Right cardiac atrium (tissue), 5 donors: Measurements from ENCODE around the gene CAP2. TPM values are rescaled to one million over a fixed set of nuclear protein-coding genes. Genes with fewer than 3 reads are reported as not detected.

Experiments used
- ATAC-seq, 2 donors: fragments of 200-7000 bp; cut with Tn5 transposase; one replicate each; pipeline versions ENCODE4 v1.8.0 to v1.9.1; 2020; ENCODE audit warnings: moderate library complexity in 2 of 2, mild to moderate bottlenecking in 1 of 2
- DNase-seq, 3 donors: peaks; one replicate each; pipeline ENCODE4 v3.0.0-alpha.2; 2020
- H3K27ac ChIP-seq: one replicate; pipeline ENCODE4 v1.5.1; 2013; ENCODE audit warnings: mild to moderate bottlenecking, low read length, control low read depth, moderate library complexity
- H3K27me3 ChIP-seq: one replicate; pipeline ENCODE4 v1.6.1; 2013; ENCODE audit not compliant: control insufficient read depth, insufficient read depth
- H3K4me1 ChIP-seq: one replicate; pipeline ENCODE4 v1.6.1; 2013; ENCODE audit warnings: low read length; ENCODE audit not compliant: control insufficient read depth, insufficient read depth
- H3K4me3 ChIP-seq: one replicate; pipeline ENCODE4 v1.5.1; 2013; ENCODE audit warnings: low read length, control low read depth
- H3K9me3 ChIP-seq: one replicate; pipeline ENCODE4 v1.6.1; 2013; ENCODE audit warnings: low read length; ENCODE audit not compliant: control insufficient read depth
- WGBS: extraction: QIAGEN DNeasy Blood & Tissue Kit; methylation state at CpG from one replicate; pipeline ENCODE4 v1.1.7; 2013; 5-methylcytosine and 5-hydroxymethylcytosine counted together
- intact Hi-C, 4 donors: fragments of 100-400 bp; cut with DNase I; formaldehyde crosslinking; loops; one replicate each; pipeline versions ENCODE4 v1.11.0 to v1.14.0; 2022 to 2023
- polyA plus RNA-seq: library from polyadenylated mRNA; stranded (reverse); fragments of 200-250 nt; gene quantifications from one replicate; pipeline ENCODE4 v1.2.3, GENCODE V29; 2013
- total RNA-seq, 4 donors: library from RNA; stranded (reverse); fragmentation: NEBNext Ultra II Directional; extraction: Animal tissue kit (Norgen Biotek cat#: 25700); gene quantifications; one replicate each; pipeline ENCODE4 v1.2.1, GENCODE V29; 2021
- donor health status: healthy with polysubstance abuse.
- donor health status: DM: no; HTN: yes; CAD: no.
- donor health status: DM: no; HTN: no; CAD: no.
- donor health status: DM: no; HTN: yes; CAD: no; lungs with severe emphysema.
- donor health status: DM: yes; HTN: yes; CAD: no.

Gene CAP2
- total and polyA plus RNA-seq, 5 donors, result 66.1 to 127 (median 100) TPM

DNA sequence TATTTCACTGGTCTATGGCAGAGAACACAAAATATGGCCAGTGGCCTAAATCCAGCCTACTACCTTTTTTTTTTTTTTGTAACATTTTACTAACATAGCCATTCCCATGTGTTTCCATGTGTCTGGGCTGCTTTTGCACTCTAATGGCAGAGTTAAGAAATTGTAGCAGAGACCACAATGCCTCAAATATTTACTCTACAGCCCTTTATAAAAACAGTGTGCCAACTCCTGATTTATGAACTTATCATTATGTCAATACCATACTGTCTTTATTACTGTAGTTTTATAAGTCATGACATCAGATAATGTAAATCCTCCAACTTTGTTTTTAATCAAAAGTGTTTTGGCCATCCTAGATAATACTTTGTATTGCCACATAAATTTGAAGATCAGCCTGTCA is 27.4 kb upstream of the CAP2 start:
- H3K4me1 ChIP-seq, result no peaks in the 10 kb centered on the region
- ATAC-seq (no peak), DNase-seq (no peak)
- H3K27ac ChIP-seq, result no peak overlapping the region
- intact Hi-C loops, result no loop called here
- H3K27me3 ChIP-seq, result no peaks in the 10 kb centered on the region
- no peak overlapping the region for H3K4me3 ChIP-seq
- H3K9me3 ChIP-seq, result no peaks in the 10 kb centered on the region

DNA sequence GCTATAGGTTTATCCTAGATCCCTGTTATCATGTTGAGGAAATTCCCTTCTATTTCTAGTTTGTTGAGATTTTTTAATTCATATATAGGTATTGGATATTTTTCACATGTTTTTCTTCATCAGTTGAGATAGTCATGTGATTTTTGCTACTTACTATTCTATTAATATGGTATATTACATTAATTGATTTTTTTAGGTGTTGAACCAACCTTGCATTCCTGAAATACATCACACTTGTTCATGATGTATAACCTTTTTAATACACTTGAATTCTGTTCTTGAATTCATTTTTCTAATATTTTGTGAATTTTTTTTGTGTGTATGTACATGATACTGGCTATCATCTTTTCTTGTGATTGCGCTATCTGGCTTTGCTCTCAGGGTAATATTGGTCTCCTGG is 25.5 kb upstream of the CAP2 start:
- Histone ChIP-seq H3K27me3 (no peaks in the 10 kb centered on the region), H3K9me3 (no peaks in the 10 kb centered on the region), H3K4me1 (no peaks in the 10 kb centered on the region), H3K4me3 (no peak overlapping the region), H3K27ac (no peak overlapping the region)
- DNase-seq, result no peak
- no peak for ATAC-seq
- intact Hi-C loops, result no loop called here
- WGBS, result 95% methylated on average over 1 of the region's 1 CpG

DNA sequence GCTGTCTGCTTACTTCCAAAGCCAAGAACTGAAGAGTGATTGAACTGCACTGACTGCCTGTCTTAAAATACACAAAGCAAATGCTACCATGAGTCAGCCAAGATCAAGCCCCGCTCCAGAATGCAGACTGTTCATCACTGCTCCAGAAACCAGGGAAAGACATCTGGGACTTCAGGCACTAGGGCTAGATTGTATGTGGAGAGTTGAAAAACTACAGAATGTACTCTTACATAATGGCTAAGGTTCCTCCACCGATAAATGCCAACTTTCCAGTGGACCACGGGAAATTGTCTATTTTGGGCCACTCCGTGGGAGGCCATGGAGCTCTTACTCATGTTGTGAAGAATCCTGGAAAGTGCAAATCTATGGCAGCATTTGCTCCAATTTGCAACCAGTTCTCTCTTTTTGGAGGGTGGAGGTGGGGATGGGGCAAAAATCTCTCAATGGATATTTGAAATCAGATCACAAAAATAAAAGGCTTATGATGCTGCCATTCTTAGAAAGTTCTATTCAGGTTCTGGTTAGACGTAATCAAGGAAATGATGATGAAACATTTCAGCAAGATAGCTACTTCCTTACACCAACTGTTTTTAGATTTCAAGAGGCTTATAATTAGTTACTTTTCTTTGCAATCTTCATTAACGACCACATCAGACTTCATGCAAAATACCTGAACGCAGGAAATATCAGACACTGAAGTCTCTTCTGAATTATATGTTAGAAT is 11.8 kb upstream of the CAP2 start:
- Histone ChIP-seq H3K4me1 (no peaks in the 10 kb centered on the region), H3K27me3 (no peaks in the 10 kb centered on the region), H3K4me3 (no peak overlapping the region), H3K27ac (no peak overlapping the region), H3K9me3 (no peaks in the 10 kb centered on the region)
- 39% methylated on average over 7 of the region's 7 CpGs for WGBS
- peak; percentile 22 to 45 for ATAC-seq
- DNase-seq, result no peak
- intact Hi-C loops, result no loop called here

DNA sequence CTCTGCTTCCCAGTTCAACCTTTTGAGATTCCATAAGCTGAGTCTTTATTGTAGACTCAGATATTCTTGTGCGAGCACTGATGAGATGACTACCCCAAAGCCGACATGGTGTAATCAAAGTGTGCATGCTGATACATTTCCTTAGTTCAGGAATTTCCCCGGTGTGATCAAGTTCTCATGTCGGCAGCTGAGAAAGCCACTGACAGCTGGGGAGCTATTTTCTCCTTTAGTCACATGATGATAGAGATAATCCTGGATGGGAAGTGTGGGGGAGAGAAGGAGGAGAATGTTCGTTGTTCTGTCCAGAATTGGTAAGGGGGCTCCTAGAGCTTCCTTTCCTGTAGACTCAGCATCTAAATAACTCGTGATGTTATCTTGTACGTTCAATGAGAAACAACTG is 7.7 kb upstream of the CAP2 start:
- Histone ChIP-seq H3K4me3 (no peak overlapping the region), H3K27me3 (no peaks in the 10 kb centered on the region), H3K4me1 (no peaks in the 10 kb centered on the region), H3K27ac (no peak overlapping the region), H3K9me3 (no peaks in the 10 kb centered on the region)
- ATAC-seq (peak in 1 of 2 donors; percentile 29), DNase-seq (no peak)
- 23% methylated on average over 7 of the region's 7 CpGs for WGBS
- intact Hi-C loops, result no loop called here

DNA sequence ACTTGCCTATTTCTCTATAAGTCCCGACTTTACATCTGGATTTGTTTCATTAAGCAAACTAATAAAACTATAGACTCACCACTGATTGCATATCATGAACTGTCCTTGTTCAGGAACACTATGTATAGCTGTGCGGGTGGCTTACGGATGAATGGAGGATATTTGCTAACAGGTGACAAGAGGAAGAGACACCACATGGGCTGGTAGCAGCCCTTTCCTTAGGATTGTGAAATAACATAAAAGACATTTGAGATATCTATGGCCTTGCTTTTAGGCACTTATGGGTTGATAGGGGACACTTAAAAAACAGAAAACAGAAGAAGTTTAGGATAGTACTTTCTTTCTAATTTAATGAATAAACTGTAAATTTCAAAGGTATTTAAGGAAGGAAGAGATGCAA is 5.0 kb upstream of the CAP2 start:
- no peak for ATAC-seq
- WGBS, result 85% methylated on average over 3 of the region's 3 CpGs
- H3K27ac ChIP-seq, result no peak overlapping the region

DNA sequence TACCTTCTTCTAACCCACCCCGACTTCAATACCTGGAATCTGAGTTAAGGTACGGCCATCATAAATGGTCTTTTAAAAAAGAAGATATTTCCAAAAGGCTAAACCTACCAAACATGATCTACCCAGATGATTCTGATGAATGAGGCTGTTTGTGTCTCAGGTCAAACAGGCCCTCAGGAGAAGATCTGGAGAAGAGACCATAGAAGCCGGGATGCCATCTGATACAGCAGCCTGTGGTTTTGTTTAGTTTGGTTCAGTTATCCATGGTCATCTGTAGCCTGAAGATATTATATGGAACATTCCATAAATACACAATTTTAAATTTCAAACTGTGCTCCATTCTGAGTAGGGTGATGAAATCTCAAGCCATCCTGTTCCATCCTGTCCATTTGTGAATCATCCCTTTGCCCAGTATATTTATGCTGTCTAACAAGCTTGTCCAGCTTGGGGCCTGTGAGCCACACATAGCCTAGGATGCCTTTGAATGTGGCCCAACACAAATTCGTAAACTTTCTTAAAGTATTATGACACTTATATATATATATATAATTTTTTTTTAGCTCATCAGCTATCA is 4.0 kb upstream of the CAP2 start:
- Histone ChIP-seq H3K27me3 (no peaks in the 10 kb centered on the region), H3K9me3 (no peaks in the 10 kb centered on the region), H3K4me1 (no peaks in the 10 kb centered on the region), H3K4me3 (no peak overlapping the region), H3K27ac (no peak overlapping the region)
- no peak for ATAC-seq
- WGBS, result 91% methylated on average over 4 of the region's 4 CpGs
- intact Hi-C loops, result no loop called here
- DNase-seq, result no peak

More for the DNA sequence above, 5.0 kb upstream of the CAP2 start:
- intact Hi-C loops, result no loop called here
- no peaks in the 10 kb centered on the region for H3K27me3 ChIP-seq
- no peaks in the 10 kb centered on the region for H3K4me1 ChIP-seq
- H3K9me3 ChIP-seq, result no peaks in the 10 kb centered on the region
- no peak overlapping the region for H3K4me3 ChIP-seq
- DNase-seq, result no peak

DNA sequence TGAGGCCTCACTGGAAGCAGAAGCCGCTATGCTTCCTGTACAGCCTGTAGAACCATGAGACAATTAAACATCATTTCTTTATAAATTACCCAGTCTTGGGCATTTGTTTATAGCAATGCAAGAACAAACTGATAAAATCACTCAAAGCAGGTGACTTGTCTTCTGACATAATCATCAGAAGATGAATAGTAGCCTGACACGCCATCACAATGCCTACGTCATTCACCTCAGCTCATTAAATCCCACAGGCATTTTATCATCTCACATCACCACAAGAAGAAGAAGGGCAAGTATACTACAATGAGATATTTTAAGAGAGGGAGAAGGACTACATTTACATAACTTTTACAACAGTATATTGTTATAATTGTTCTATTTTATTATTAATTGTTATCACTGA is 3.1 kb upstream of the CAP2 start:
- Histone ChIP-seq H3K27me3 (no peaks in the 10 kb centered on the region), H3K27ac (no peak overlapping the region), H3K4me3 (no peak overlapping the region), H3K9me3 (no peaks in the 10 kb centered on the region), H3K4me1 (no peaks in the 10 kb centered on the region)
- DNase-seq (no peak), ATAC-seq (no peak)
- intact Hi-C loops, result loop anchor here in 1 of 4 donors (10.0 kb wide), 1 partner anchor 105 kb away; the partner anchor contains the start of gene RBM24
- WGBS, result 92% methylated on average over 3 of the region's 3 CpGs

DNA sequence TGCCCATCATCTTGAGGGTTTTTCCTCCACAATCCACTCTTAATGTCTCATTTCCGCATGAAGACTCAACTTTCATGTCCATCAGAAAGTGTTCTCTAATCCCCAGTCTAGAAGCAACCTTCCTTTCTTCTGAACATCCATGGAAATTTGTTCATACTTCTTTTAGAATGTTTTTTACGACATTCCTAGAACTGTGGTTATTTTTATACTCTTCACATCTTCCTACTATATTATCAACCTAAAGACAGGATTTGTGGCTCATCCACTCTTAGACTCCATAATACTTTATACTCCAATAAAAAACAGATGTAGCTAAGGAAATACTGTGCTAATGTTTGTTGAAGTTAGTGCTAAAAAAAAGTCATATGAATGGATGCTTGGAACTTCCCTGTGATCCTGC is 1.4 kb upstream of the CAP2 start:
- H3K27me3 ChIP-seq, result no peaks in the 10 kb centered on the region
- H3K27ac ChIP-seq, result no peak overlapping the region
- no peaks in the 10 kb centered on the region for H3K9me3 ChIP-seq
- DNase-seq, result no peak
- intact Hi-C loops, result loop anchor here in 1 of 4 donors (10.0 kb wide), 1 partner anchor 107 kb away; the partner anchor contains the start of gene RBM24
- H3K4me1 ChIP-seq, result no peaks in the 10 kb centered on the region
- no peak for ATAC-seq
- no peak overlapping the region for H3K4me3 ChIP-seq
- 91% methylated on average over 2 of the region's 2 CpGs for WGBS

DNA sequence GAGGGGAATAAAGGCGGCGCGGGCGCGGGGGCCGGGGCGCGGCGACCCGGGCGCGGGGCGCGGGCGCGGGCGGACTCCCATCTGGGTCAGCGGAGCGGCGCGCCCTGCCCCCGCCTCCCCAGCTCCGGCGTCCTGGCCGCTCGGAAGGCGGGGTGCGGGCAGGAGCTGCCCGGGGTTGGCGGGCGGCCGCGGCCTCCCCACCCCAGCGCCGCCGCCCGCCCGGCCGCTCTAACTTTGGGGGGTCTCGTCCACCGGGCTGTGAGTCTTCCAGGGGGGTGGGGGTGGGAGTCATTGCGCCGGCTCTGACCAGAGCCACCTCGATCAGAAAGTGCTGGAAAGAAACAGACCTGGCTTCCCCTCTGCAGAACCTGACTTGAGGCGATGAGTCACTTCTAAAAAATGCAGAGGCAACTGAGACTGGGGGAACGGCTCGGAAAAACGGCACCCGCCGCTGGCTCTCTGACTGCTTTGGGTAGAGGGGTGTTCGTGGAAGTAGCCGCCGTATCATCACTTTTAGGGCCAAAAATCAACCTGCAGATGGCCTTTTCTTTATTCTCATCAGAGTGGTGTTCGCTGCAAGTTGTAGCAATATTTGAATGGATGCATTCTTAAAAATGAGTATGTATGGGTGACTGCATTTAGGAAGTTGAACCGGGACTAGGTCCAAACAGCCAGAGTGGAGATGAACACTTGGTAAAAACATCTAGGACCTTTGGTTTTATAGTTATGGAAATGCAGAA is 667 bp downstream of the CAP2 start:
- WGBS, result 1% methylated on average over 55 of the region's 55 CpGs
- Histone ChIP-seq H3K4me1 (no peaks in the 10 kb centered on the region), H3K27ac (peak overlapping the region; percentile 86), H3K27me3 (no peaks in the 10 kb centered on the region), H3K4me3 (peak overlapping the region; percentile 93), H3K9me3 (no peaks in the 10 kb centered on the region)
- ATAC-seq (peak; percentile 73 to 78), DNase-seq (peak; percentile 23 to 65 (median 63))
- intact Hi-C loops, result loop anchor here in 1 of 4 donors (10.0 kb wide), 1 partner anchor 109 kb away; the partner anchor contains the start of gene RBM24

DNA sequence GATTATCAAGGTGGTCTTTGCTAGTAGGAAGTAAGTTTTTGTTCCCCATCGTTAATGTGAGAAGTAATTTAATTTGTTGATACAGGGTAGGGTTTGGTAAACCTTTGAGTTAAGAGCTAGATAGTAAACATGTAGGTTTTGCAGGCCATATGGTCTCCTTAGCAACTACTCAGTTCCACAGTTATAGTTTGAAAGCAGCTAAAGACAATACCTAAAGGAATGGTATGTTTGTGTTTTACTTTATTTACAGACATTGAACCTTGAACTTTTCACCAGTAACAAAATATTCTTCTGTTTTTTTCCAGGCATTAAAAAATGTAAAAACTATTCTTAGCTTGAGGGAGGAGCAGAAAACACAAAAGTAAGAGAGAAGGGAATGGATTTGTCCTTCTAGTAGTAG is 1.7 kb downstream of the CAP2 start:
- DNase-seq (no peak), ATAC-seq (no peak)
- intact Hi-C loops, result loop anchor here in 1 of 4 donors (10.0 kb wide), 1 partner anchor 110 kb away; the partner anchor contains the start of gene RBM24
- no peaks in the 10 kb centered on the region for H3K27me3 ChIP-seq
- H3K4me1 ChIP-seq, result no peaks in the 10 kb centered on the region
- H3K4me3 ChIP-seq, result peak overlapping the region; percentile 93
- no peaks in the 10 kb centered on the region for H3K9me3 ChIP-seq
- 54% methylated on average over 1 of the region's 1 CpG for WGBS
- no peak overlapping the region for H3K27ac ChIP-seq

DNA sequence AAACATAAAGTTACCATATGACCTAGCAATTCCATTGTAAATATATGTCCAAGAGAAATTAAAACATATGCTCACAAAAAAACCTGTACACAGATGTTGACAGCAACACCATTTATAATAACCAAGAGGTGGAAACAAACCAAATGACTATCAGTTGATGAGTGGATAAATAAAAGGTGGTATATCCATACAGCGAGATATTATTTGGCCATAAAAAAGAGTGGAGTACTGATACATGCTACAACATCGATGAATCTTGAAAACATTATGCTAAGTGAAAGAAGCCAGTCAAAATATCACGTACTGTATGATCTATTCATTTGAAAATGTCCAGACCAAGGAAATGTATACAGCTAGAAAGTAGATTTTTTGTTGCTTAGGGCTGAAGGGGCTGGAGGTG is 2.9 kb downstream of the CAP2 start:
- Histone ChIP-seq H3K4me3 (no peak overlapping the region), H3K27me3 (no peaks in the 10 kb centered on the region), H3K9me3 (no peaks in the 10 kb centered on the region), H3K27ac (no peak overlapping the region), H3K4me1 (no peaks in the 10 kb centered on the region)
- no peak for ATAC-seq
- no peak for DNase-seq
- WGBS, result 93% methylated on average over 3 of the region's 3 CpGs
- intact Hi-C loops, result loop anchor here in 1 of 4 donors (10.0 kb wide), 1 partner anchor 111 kb away; the partner anchor contains the start of gene RBM24
